Mesenchymal stem cell (in vitro differentiated cells and primary cell): ENCODE results near the gene ZNF296.
A peak's percentile ranks its signal among the peaks of the same experiment; 100 is the strongest.

ENCODE experiments used
- DNase-seq: peaks from one replicate; pipeline ENCODE4 v3.0.0-alpha.2; 2013
- H2AFZ ChIP-seq: one replicate; pipeline ENCODE4 v1.6.1; 2013; ENCODE audit warnings: low read depth, mild to moderate bottlenecking, control low read depth, inconsistent platforms, low read length, moderate library complexity
- H2AK5ac ChIP-seq: 2 replicates; pipeline ENCODE4 v1.6.1; 2013; ENCODE audit warnings: low read length, moderate library complexity, mild to moderate bottlenecking, inconsistent platforms; ENCODE audit not compliant: severe bottlenecking
- H2BK120ac ChIP-seq: one replicate; pipeline ENCODE4 v1.6.1; 2013; ENCODE audit warnings: low read depth, mild to moderate bottlenecking, inconsistent platforms, low read length, moderate library complexity
- H2BK12ac ChIP-seq, 2 experiments: one replicate each; pipeline ENCODE4 v1.6.1; 2013; ENCODE audit warnings: inconsistent platforms in 2 of 2, low read length in 2 of 2, mild to moderate bottlenecking in 2 of 2, moderate library complexity in 2 of 2, control low read depth in 1 of 2
- H2BK15ac ChIP-seq: one replicate; pipeline ENCODE4 v1.6.1; 2013; ENCODE audit warnings: mild to moderate bottlenecking, low read depth, inconsistent platforms; ENCODE audit not compliant: poor library complexity, severe bottlenecking
- H2BK5ac ChIP-seq: 2 replicates; pipeline ENCODE4 v1.6.1; 2013; ENCODE audit warnings: low read depth, mild to moderate bottlenecking, low read length, control low read depth, inconsistent platforms; ENCODE audit not compliant: poor library complexity, severe bottlenecking
- H3K14ac ChIP-seq, 2 experiments: one replicate each; pipeline ENCODE4 v1.6.1; 2013; ENCODE audit warnings: inconsistent platforms in 2 of 2, low read length in 2 of 2, control low read depth in 1 of 2, mild to moderate bottlenecking in 1 of 2, moderate library complexity in 1 of 2
- H3K18ac ChIP-seq, 2 experiments: one replicate each; pipeline ENCODE4 v1.6.1; 2013; ENCODE audit warnings: inconsistent platforms in 2 of 2, low read length in 2 of 2, control low read depth in 1 of 2, low read depth in 1 of 2, mild to moderate bottlenecking in 1 of 2
- H3K23ac ChIP-seq, 2 experiments: one replicate each; pipeline ENCODE4 v1.6.1; 2013; ENCODE audit warnings: inconsistent platforms in 2 of 2, low read length in 2 of 2, mild to moderate bottlenecking in 2 of 2, moderate library complexity in 2 of 2, control low read depth in 1 of 2
- H3K27ac ChIP-seq: 2 replicates; pipeline ENCODE4 v1.5.1; 2013; ENCODE audit warnings: mild to moderate bottlenecking, moderate library complexity, low read length, control low read depth, inconsistent platforms; ENCODE audit not compliant: poor library complexity, severe bottlenecking
- H3K27me3 ChIP-seq, 2 experiments: 2 replicates each; pipeline versions ENCODE4 v1.6.1 to v1.7.0; 2013; ENCODE audit warnings: low read length in 2 of 2, mild to moderate bottlenecking in 2 of 2, moderate library complexity in 2 of 2, control low read depth in 1 of 2, inconsistent platforms in 1 of 2; ENCODE audit not compliant: control insufficient read depth in 1 of 2, insufficient read depth in 1 of 2
- H3K36me3 ChIP-seq, 2 experiments: 2 replicates each; pipeline versions ENCODE4 v1.6.1 to v1.7.0; 2013; ENCODE audit warnings: low read length in 2 of 2, control low read depth in 1 of 2, inconsistent platforms in 1 of 2, low read depth in 1 of 2, mild to moderate bottlenecking in 1 of 2; ENCODE audit not compliant: insufficient read depth in 2 of 2, control insufficient read depth in 1 of 2
- H3K4ac ChIP-seq, 2 experiments: one replicate each; pipeline ENCODE4 v1.6.1; 2013; ENCODE audit warnings: inconsistent platforms in 2 of 2, low read length in 2 of 2, mild to moderate bottlenecking in 2 of 2, moderate library complexity in 2 of 2, control low read depth in 1 of 2, low read depth in 1 of 2
- H3K4me1 ChIP-seq: 2 replicates; pipeline ENCODE4 v1.6.1; 2013; ENCODE audit warnings: low read depth, low read length, control low read depth; ENCODE audit not compliant: control insufficient read depth, insufficient read depth
- H3K4me2 ChIP-seq: 2 replicates; pipeline ENCODE4 v1.6.1; 2013; ENCODE audit warnings: low read length, mild to moderate bottlenecking, inconsistent platforms; ENCODE audit not compliant: poor library complexity, severe bottlenecking
- H3K4me3 ChIP-seq, 2 experiments: 2 replicates each; pipeline versions ENCODE4 v1.5.1 to v1.7.0; 2013; ENCODE audit warnings: low read length in 2 of 2, mild to moderate bottlenecking in 2 of 2, control low read depth in 1 of 2, low read depth in 1 of 2; ENCODE audit not compliant: insufficient read depth in 1 of 2
- H3K79me1 ChIP-seq: replicated peaks from 2 replicates; pipeline ENCODE4 v1.6.1; 2013; ENCODE audit warnings: mild to moderate bottlenecking, control low read depth, low read length, inconsistent platforms; ENCODE audit not compliant: poor library complexity, severe bottlenecking
- H3K9ac ChIP-seq: 2 replicates; pipeline ENCODE4 v1.7.0; 2013; ENCODE audit warnings: mild to moderate bottlenecking, low read length, moderate library complexity
- H3K9me3 ChIP-seq: 2 replicates; pipeline ENCODE4 v1.7.0; 2013; ENCODE audit warnings: mild to moderate bottlenecking, low read length; ENCODE audit not compliant: control insufficient read depth
- H4K8ac ChIP-seq: one replicate; pipeline ENCODE4 v1.6.1; 2013; ENCODE audit warnings: inconsistent platforms, mild to moderate bottlenecking, low read length, moderate library complexity
- H4K91ac ChIP-seq: one replicate; pipeline ENCODE4 v1.6.1; 2013; ENCODE audit warnings: mild to moderate bottlenecking, low read length, inconsistent platforms
- WGBS: methylation state at CpG from one replicate; pipeline ENCODE4 v1.1.7; 2013; ENCODE audit warnings: mixed read lengths; 5-methylcytosine and 5-hydroxymethylcytosine counted together

Gene ZNF296

DNA sequence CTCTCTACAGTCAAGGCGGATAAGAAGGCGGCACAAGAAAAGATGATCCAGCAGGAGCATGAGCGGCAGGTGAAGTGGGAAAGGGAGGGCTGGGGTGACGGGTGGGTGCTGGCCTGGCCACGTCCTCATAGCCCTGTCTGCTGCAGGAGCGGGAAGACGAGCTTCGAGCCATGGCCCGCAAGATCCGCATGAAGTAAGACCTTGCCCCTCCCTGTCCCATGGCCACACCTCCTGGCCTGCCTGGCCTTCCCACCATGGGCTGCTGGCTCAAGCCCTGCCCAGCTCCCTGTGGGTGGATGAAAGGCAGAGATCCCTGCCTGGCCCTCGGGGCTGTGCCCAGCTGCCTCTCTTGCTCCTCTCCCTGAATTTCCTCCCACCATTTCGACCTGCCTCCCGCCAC lies 7.2 kb downstream of the ZNF296 start:
- Histone ChIP-seq H2AFZ (no peak overlapping the region), H3K18ac (no peak overlapping the region)
- peak; percentile 17 for DNase-seq

GRCh38 chr19:45068041-45068440 lies 8.2 kb downstream of the ZNF296 start:
- Histone ChIP-seq H3K4me2 (no peak overlapping the region), H2BK120ac (no peak overlapping the region), H2AK5ac (no peak overlapping the region), H3K4ac (no peak overlapping the region), H3K4me3 (no peak overlapping the region), H2BK5ac (no peak overlapping the region), H3K4me1 (no peaks in the 10 kb centered on the region), H3K14ac (no peak overlapping the region), H3K9ac (no peak overlapping the region), H2BK15ac (no peak overlapping the region), H3K23ac (no peak overlapping the region), H3K79me1 (peaks cover 32% of the 10 kb centered on the region), H3K36me3 (peaks cover 75 to 96% of the 10 kb centered on the region in 2 experiments), H3K9me3 (no peaks in the 10 kb centered on the region), H2BK12ac (no peak overlapping the region), H3K27me3 (no peaks in the 10 kb centered on the region), H4K91ac (no peak overlapping the region), H3K18ac (no peak overlapping the region), H2AFZ (no peak overlapping the region), H4K8ac (no peak overlapping the region), H3K27ac (no peak overlapping the region)
- 85% methylated on average over 4 of the region's 10 CpGs for WGBS
- no peak for DNase-seq

More for the DNA sequence above, 7.2 kb downstream of the ZNF296 start:
- Histone ChIP-seq H4K91ac (no peak overlapping the region), H3K27ac (no peak overlapping the region), H3K27me3 (no peaks in the 10 kb centered on the region), H3K4ac (no peak overlapping the region), H3K14ac (no peak overlapping the region), H3K4me2 (no peak overlapping the region), H3K4me1 (no peaks in the 10 kb centered on the region), H2AK5ac (no peak overlapping the region), H3K79me1 (peaks cover 28% of the 10 kb centered on the region), H3K36me3 (peaks cover 66 to 88% of the 10 kb centered on the region in 2 experiments), H2BK5ac (no peak overlapping the region), H3K9me3 (no peaks in the 10 kb centered on the region), H3K9ac (no peak overlapping the region), H4K8ac (no peak overlapping the region), H3K4me3 (no peak overlapping the region), H2BK12ac (no peak overlapping the region), H2BK15ac (no peak overlapping the region), H2BK120ac (no peak overlapping the region), H3K23ac (no peak overlapping the region)
- WGBS, result 88% methylated on average over 11 of the region's 13 CpGs

- Histone ChIP-seq H3K79me1 (peaks cover 34% of the 10 kb centered on the region), H3K4ac (no peak overlapping the region), H4K8ac (no peak overlapping the region), H3K4me3 (no peak overlapping the region), H2BK120ac (no peak overlapping the region), H3K23ac (no peak overlapping the region), H2BK15ac (no peak overlapping the region), H3K14ac (no peak overlapping the region), H3K36me3 (peaks cover 78 to 93% of the 10 kb centered on the region in 2 experiments), H3K4me2 (no peak overlapping the region), H3K18ac (no peak overlapping the region), H4K91ac (peak overlapping the region; percentile 39), H3K9ac (no peak overlapping the region), H3K9me3 (no peaks in the 10 kb centered on the region), H3K4me1 (no peaks in the 10 kb centered on the region), H3K27ac (no peak overlapping the region), H2AK5ac (no peak overlapping the region), H2BK5ac (no peak overlapping the region), H3K27me3 (no peaks in the 10 kb centered on the region), H2BK12ac (no peak overlapping the region), H2AFZ (no peak overlapping the region)
- WGBS, result 91% methylated on average over 35 of the region's 38 CpGs
- DNase-seq, result no peak
Observed at GRCh38 chr19:45066921-45067661, 9.2 kb downstream of the ZNF296 start.

GRCh38 chr19:45063851-45064801 lies 12.2 kb downstream of the ZNF296 start:
- Histone ChIP-seq H3K23ac (no peak overlapping the region), H3K79me1 (peaks cover 47% of the 10 kb centered on the region), H2BK15ac (no peak overlapping the region), H2AFZ (no peak overlapping the region), H3K4ac (no peak overlapping the region), H2BK5ac (no peak overlapping the region), H2AK5ac (no peak overlapping the region), H3K4me2 (no peak overlapping the region), H2BK12ac (no peak overlapping the region), H3K36me3 (peaks cover 81 to 91% of the 10 kb centered on the region in 2 experiments), H3K27me3 (no peaks in the 10 kb centered on the region), H3K9me3 (no peaks in the 10 kb centered on the region), H4K8ac (no peak overlapping the region), H4K91ac (no peak overlapping the region), H2BK120ac (no peak overlapping the region), H3K27ac (no peak overlapping the region), H3K14ac (no peak overlapping the region), H3K4me1 (peaks cover 10% of the 10 kb centered on the region), H3K18ac (no peak overlapping the region), H3K4me3 (no peak overlapping the region), H3K9ac (no peak overlapping the region)
- 97% methylated on average over 85 of the region's 85 CpGs for WGBS
- no peak for DNase-seq
